Measurements from ENCODE around the gene MEF2A. TPM values are rescaled to one million over a fixed set of nuclear protein-coding genes. Genes with fewer than 3 reads are reported as not detected.
A peak's percentile ranks its signal among the peaks of the same experiment; 100 is the strongest.

MEF2A gene
- total RNA-seq, 3 donors from 2014 or later: 41.6 to 77.6 (median 63.4) TPM

- TF ChIP-seq POLR2AphosphoS5 (IDR thresholded peaks at IDR 0.05): no peak
- TF ChIP-seq POLR2A (IDR thresholded peaks at IDR 0.05): no peak
- TF ChIP-seq, protein P1, sequence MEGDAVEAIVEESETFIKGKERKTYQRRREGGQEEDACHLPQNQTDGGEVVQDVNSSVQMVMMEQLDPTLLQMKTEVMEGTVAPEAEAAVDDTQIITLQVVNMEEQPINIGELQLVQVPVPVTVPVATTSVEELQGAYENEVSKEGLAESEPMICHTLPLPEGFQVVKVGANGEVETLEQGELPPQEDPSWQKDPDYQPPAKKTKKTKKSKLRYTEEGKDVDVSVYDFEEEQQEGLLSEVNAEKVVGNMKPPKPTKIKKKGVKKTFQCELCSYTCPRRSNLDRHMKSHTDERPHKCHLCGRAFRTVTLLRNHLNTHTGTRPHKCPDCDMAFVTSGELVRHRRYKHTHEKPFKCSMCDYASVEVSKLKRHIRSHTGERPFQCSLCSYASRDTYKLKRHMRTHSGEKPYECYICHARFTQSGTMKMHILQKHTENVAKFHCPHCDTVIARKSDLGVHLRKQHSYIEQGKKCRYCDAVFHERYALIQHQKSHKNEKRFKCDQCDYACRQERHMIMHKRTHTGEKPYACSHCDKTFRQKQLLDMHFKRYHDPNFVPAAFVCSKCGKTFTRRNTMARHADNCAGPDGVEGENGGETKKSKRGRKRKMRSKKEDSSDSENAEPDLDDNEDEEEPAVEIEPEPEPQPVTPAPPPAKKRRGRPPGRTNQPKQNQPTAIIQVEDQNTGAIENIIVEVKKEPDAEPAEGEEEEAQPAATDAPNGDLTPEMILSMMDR (IDR thresholded peaks at IDR 0.05): no peak
- no peaks in the 10 kb centered on the region for H3K4me1 ChIP-seq
- H3K9me3 ChIP-seq: peaks cover 0 to 9% of the 10 kb centered on the region in 2 donors
- no peaks in the 10 kb centered on the region for H3K27me3 ChIP-seq
- no peak for DNase-seq (ENCODE audit: low spot score in 2 of 2)
- H3K27ac ChIP-seq: no peak overlapping the region
- no peaks in the 10 kb centered on the region for H3K36me3 ChIP-seq
- intact Hi-C loops (cut with DNase I; ENCODE audit: low total_unique reads): no loop called here
- H3K4me3 ChIP-seq: no peak overlapping the region
Observed at GRCh38 chr15:99628374-99629001, 62.7 kb downstream of the MEF2A start.

- peak overlapping the region in 1 of 2 donors; percentile 65 for H3K27ac ChIP-seq
- peaks cover 0 to 2% of the 10 kb centered on the region in 2 donors for H3K9me3 ChIP-seq
- intact Hi-C loops (cut with DNase I; ENCODE audit: low total_unique reads): no loop called here
- TF ChIP-seq, protein P1 (IDR thresholded peaks at IDR 0.05): no peak
- TF ChIP-seq POLR2AphosphoS5 (IDR thresholded peaks at IDR 0.05) (no peak), POLR2A (IDR thresholded peaks at IDR 0.05) (no peak)
- no peak for DNase-seq (ENCODE audit: low spot score in 2 of 2)
- H3K27me3 ChIP-seq: no peaks in the 10 kb centered on the region
- no peaks in the 10 kb centered on the region for H3K4me1 ChIP-seq
- H3K4me3 ChIP-seq: no peak overlapping the region
- H3K36me3 ChIP-seq: no peaks in the 10 kb centered on the region
Observed at GRCh38 chr15:99630607-99631131, 64.9 kb downstream of the MEF2A start.

DNA sequence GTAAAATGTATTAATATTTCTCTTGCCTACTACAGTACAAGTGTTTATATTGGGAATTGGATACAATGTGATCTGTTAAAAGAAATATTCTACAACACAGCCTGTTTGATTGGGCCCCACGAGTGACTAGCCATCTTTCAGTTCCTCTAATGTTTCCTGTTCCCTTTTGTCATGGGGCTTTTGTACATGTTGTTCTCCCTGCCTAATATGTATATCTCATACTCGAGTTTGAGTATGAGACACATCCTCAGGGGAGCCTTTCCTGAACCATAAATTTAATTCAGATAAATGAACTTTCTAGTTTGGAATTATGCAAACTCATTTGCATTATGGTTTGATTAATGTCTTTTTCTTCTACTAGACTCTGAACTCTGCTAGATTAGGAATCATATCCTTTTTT is 65.5 kb downstream of the MEF2A start:
- Histone ChIP-seq H3K9me3 (no peaks in the 10 kb centered on the region), H3K4me3 (no peak overlapping the region), H3K4me1 (no peaks in the 10 kb centered on the region), H3K27me3 (no peaks in the 10 kb centered on the region), H3K27ac (peak overlapping the region in 1 of 2 donors; percentile 65), H3K36me3 (no peaks in the 10 kb centered on the region)
- intact Hi-C loops (cut with DNase I; ENCODE audit: low total_unique reads): no loop called here
- TF ChIP-seq POLR2AphosphoS5 (IDR thresholded peaks at IDR 0.05) (no peak), POLR2A (IDR thresholded peaks at IDR 0.05) (no peak)
- TF ChIP-seq, protein P1 (IDR thresholded peaks at IDR 0.05): no peak
- no peak for DNase-seq (ENCODE audit: low spot score in 2 of 2)

GRCh38 chr15:99632521-99632920 is 66.7 kb downstream of the MEF2A start:
- DNase-seq (ENCODE audit: low spot score in 2 of 2): no peak
- Histone ChIP-seq H3K4me1 (no peaks in the 10 kb centered on the region), H3K27me3 (no peaks in the 10 kb centered on the region), H3K9me3 (no peaks in the 10 kb centered on the region), H3K36me3 (no peaks in the 10 kb centered on the region), H3K27ac (no peak overlapping the region), H3K4me3 (no peak overlapping the region)
- TF ChIP-seq POLR2AphosphoS5 (IDR thresholded peaks at IDR 0.05): no peak
- TF ChIP-seq, protein P1 (IDR thresholded peaks at IDR 0.05): no peak
- no peak for TF ChIP-seq POLR2A (IDR thresholded peaks at IDR 0.05)
- intact Hi-C loops (cut with DNase I; ENCODE audit: low total_unique reads): no loop called here

DNA sequence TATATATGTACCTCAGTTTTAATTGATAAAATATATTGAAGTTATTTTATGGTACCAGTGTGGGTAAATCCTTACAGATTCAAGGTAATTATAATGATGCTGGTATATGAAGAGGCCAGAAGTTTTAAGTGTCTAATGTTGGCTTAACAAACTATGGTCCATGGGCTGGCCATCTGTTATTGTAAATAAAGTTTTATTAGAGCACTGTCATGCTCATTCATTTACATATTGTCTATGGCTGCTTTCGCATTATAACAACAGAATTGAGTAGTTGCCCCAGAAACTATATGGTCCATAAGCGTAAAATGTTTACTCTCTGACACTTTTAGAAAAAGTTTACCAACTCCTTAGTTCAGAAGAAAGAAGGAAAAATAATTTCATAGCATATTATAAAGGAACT is 67.9 kb downstream of the MEF2A start:
- no peaks in the 10 kb centered on the region for H3K4me1 ChIP-seq
- TF ChIP-seq POLR2A (IDR thresholded peaks at IDR 0.05): no peak
- TF ChIP-seq POLR2AphosphoS5 (IDR thresholded peaks at IDR 0.05): no peak
- TF ChIP-seq, protein P1 (IDR thresholded peaks at IDR 0.05): no peak
- H3K36me3 ChIP-seq: no peaks in the 10 kb centered on the region
- H3K27me3 ChIP-seq: no peaks in the 10 kb centered on the region
- DNase-seq (ENCODE audit: low spot score in 2 of 2): no peak
- no peaks in the 10 kb centered on the region for H3K9me3 ChIP-seq
- no peak overlapping the region for H3K4me3 ChIP-seq
- intact Hi-C loops (cut with DNase I; ENCODE audit: low total_unique reads): no loop called here
- H3K27ac ChIP-seq: no peak overlapping the region

All from breast epithelium (tissue), 4 donors.